H1 (cell line): ENCODE measurements around the gene DAB2IP. TPM values are rescaled to one million over a fixed set of nuclear protein-coding genes. Genes with fewer than 3 reads are reported as not detected.
A peak's percentile ranks its signal among the peaks of the same experiment; 100 is the strongest.

Experiments used
- CTCF ChIA-PET: fragments of 300-600 bp; sonication (Branson Sonifier 250); formaldehyde crosslinking; loops from one replicate; lab custom pipeline; 2021; ENCODE audit not compliant: partially characterized antibody; lab: Charles Lee
- POLR2A ChIA-PET: fragments of 300-600 bp; sonication (Branson Sonifier 250); formaldehyde crosslinking; loops from one replicate; lab custom pipeline; 2021; ENCODE audit warnings: inconsistent platforms; ENCODE audit not compliant: partially characterized antibody; lab: Charles Lee
- DNase-seq, 2 experiments: peaks; one replicate each; pipeline versions ENCODE4 v3.0.0 to v3.0.0-alpha.2; 2010 to 2022; ENCODE audit warnings: low spot score in 2 of 2, low read depth in 1 of 2, mixed read lengths in 1 of 2
- FAIRE-seq: peaks from 2 replicates; lab custom pipeline; 2011; peaks lifted over from hg19 to GRCh38; lab: Jason Lieb, UNC
- H2AFZ ChIP-seq: 2 replicates; pipeline ENCODE4 v1.8.1; 2012; ENCODE audit warnings: low read length, inconsistent platforms
- H2AK5ac ChIP-seq: 2 replicates; pipeline ENCODE4 v1.6.1; 2013; ENCODE audit warnings: low read depth, low read length
- H2BK120ac ChIP-seq: replicated peaks from 2 replicates; pipeline ENCODE3; 2013; ENCODE audit warnings: low read depth, low read length, inconsistent platforms
- H2BK12ac ChIP-seq: 2 replicates; pipeline ENCODE4 v1.6.1; 2013; ENCODE audit warnings: low read depth, low read length
- H2BK15ac ChIP-seq: 2 replicates; pipeline ENCODE4 v1.6.1; 2013; ENCODE audit warnings: low read length
- H2BK20ac ChIP-seq: 2 replicates; pipeline ENCODE4 v1.6.1; 2013; ENCODE audit warnings: low read length
- H2BK5ac ChIP-seq: 2 replicates; pipeline ENCODE4 v1.6.1; 2013; ENCODE audit warnings: low read depth, low read length
- H3K14ac ChIP-seq: 2 replicates; pipeline ENCODE4 v1.6.1; 2013; ENCODE audit warnings: inconsistent platforms; ENCODE audit not compliant: insufficient read length
- H3K18ac ChIP-seq: 2 replicates; pipeline ENCODE4 v1.6.1; 2013; ENCODE audit warnings: low read length; ENCODE audit errors: extremely low read depth
- H3K23ac ChIP-seq: 2 replicates; pipeline ENCODE4 v1.6.1; 2013; ENCODE audit warnings: inconsistent platforms; ENCODE audit not compliant: insufficient read length
- H3K23me2 ChIP-seq: 2 replicates; pipeline ENCODE4 v1.6.1; 2013; ENCODE audit warnings: low read depth, low read length
- H3K27ac ChIP-seq: 2 replicates; pipeline ENCODE4 v1.6.1; 2011; ENCODE audit warnings: low read depth, low read length, inconsistent platforms
- H3K27me3 ChIP-seq, 4 experiments: replicated peaks in 1 of 4; 1 replicate in 1 of 4; 2 replicates in 3 of 4; pipeline versions ENCODE4 v1.6.1 to v1.8.1; 2011 to 2013; ENCODE audit warnings: low read length in 3 of 4, mild to moderate bottlenecking in 3 of 4, inconsistent platforms in 2 of 4, mixed read lengths in 2 of 4, moderate library complexity in 1 of 4; ENCODE audit not compliant: control insufficient read depth in 3 of 4, insufficient read depth in 3 of 4; ENCODE audit errors: extremely low read depth in 1 of 4
- H3K36me3 ChIP-seq, 4 experiments: 2 replicates each; pipeline versions ENCODE4 v1.6.1 to v1.8.1; 2011 to 2013; ENCODE audit warnings: mild to moderate bottlenecking in 4 of 4, low read length in 3 of 4, moderate library complexity in 2 of 4, control low read depth in 1 of 4, inconsistent platforms in 1 of 4; ENCODE audit not compliant: insufficient read depth in 4 of 4, control insufficient read depth in 2 of 4
- H3K4ac ChIP-seq: replicated peaks from 2 replicates; pipeline ENCODE3; 2013; ENCODE audit warnings: low read length, low read depth, mixed read lengths, inconsistent platforms; ENCODE audit not compliant: insufficient read length
- H3K4me1 ChIP-seq, 4 experiments: replicated peaks in 1 of 4; 1 replicate in 1 of 4; 2 replicates in 3 of 4; pipeline versions ENCODE4 v1.6.1 to v1.8.1; 2011 to 2013; ENCODE audit warnings: low read length in 3 of 4, inconsistent platforms in 2 of 4, mixed read lengths in 1 of 4; ENCODE audit not compliant: insufficient read depth in 4 of 4, control insufficient read depth in 3 of 4
- H3K4me2 ChIP-seq, 2 experiments: 2 replicates each; pipeline versions ENCODE4 v1.6.1 to v1.8.1; 2011 to 2013; ENCODE audit warnings: low read depth in 2 of 2, low read length in 2 of 2, control low read depth in 1 of 2, inconsistent platforms in 1 of 2, mild to moderate bottlenecking in 1 of 2; ENCODE audit not compliant: insufficient read depth in 1 of 2
- H3K4me3 ChIP-seq, 4 experiments: fragments of 200-600, 300-600 bp in 1 of 4; sonication (generic), shearing (Covaris generic), sonication (Bioruptor Twin) in 1 of 4; 2 replicates each; pipeline versions ENCODE4 v1.5.1 to v1.8.1; 2011 to 2016; ENCODE audit warnings: low read length in 4 of 4, low read depth in 3 of 4, control low read depth in 2 of 4, inconsistent platforms in 2 of 4, mild to moderate bottlenecking in 2 of 4, mixed read lengths in 1 of 4, moderate library complexity in 1 of 4; ENCODE audit not compliant: insufficient read depth in 2 of 4; ENCODE audit errors: extremely low read depth in 1 of 4
- H3K56ac ChIP-seq: replicated peaks from 2 replicates; pipeline ENCODE3; 2013; ENCODE audit warnings: low read depth, mild to moderate bottlenecking, mixed read lengths, low read length, inconsistent platforms; ENCODE audit not compliant: insufficient read length
- H3K79me1 ChIP-seq: 2 replicates; pipeline ENCODE4 v1.6.1; 2013; ENCODE audit warnings: low read depth, low read length, control low read depth
- H3K79me2 ChIP-seq, 2 experiments: 2 replicates each; pipeline versions ENCODE4 v1.6.1 to v1.8.1; 2012 to 2013; ENCODE audit warnings: low read length in 2 of 2, mild to moderate bottlenecking in 2 of 2, inconsistent platforms in 1 of 2; ENCODE audit not compliant: insufficient read depth in 2 of 2, control insufficient read depth in 1 of 2
- H3K9ac ChIP-seq, 4 experiments: replicated peaks in 1 of 4; 1 replicate in 1 of 4; 2 replicates in 3 of 4; pipeline versions ENCODE4 v1.6.1 to v1.8.1; 2011 to 2013; ENCODE audit warnings: low read depth in 3 of 4, low read length in 3 of 4, control low read depth in 2 of 4, mild to moderate bottlenecking in 2 of 4, moderate library complexity in 2 of 4, inconsistent platforms in 1 of 4; ENCODE audit errors: extremely low read depth in 1 of 4
- H3K9me3 ChIP-seq, 2 experiments: 2 replicates each; pipeline versions ENCODE4 v1.6.1 to v1.8.1; 2012 to 2013; ENCODE audit warnings: mild to moderate bottlenecking in 2 of 2, moderate library complexity in 2 of 2, control low read depth in 1 of 2, inconsistent platforms in 1 of 2, low read depth in 1 of 2, low read length in 1 of 2, mixed read lengths in 1 of 2; ENCODE audit not compliant: insufficient read depth in 2 of 2
- H4K20me1 ChIP-seq, 2 experiments: replicated peaks in 1 of 2; 2 replicates each; pipeline versions ENCODE3 to v1.8.1; 2011 to 2013; ENCODE audit warnings: inconsistent platforms in 2 of 2, low read length in 2 of 2, mild to moderate bottlenecking in 1 of 2; ENCODE audit not compliant: insufficient read depth in 2 of 2, control insufficient read depth in 1 of 2
- H4K5ac ChIP-seq: 2 replicates; pipeline ENCODE4 v1.6.1; 2013; ENCODE audit warnings: low read length, low read depth, mixed read lengths, inconsistent platforms; ENCODE audit not compliant: insufficient read length
- H4K8ac ChIP-seq: 2 replicates; pipeline ENCODE4 v1.8.0; 2013; ENCODE audit warnings: mild to moderate bottlenecking, moderate library complexity, low read length, inconsistent platforms; ENCODE audit not compliant: insufficient read depth; ENCODE audit errors: extremely low read depth
- H4K91ac ChIP-seq: replicated peaks from 2 replicates; pipeline ENCODE3; 2013; ENCODE audit warnings: low read length, mixed read lengths, inconsistent platforms; ENCODE audit not compliant: insufficient read length
- ASH2L ChIP-seq: fragments of 200-600, 300-600 bp; sonication (generic); IDR thresholded peaks from one replicate; pipeline ENCODE4 v1.7.1; 2017; ENCODE audit warnings: low read length
- BRCA1 ChIP-seq: IDR thresholded peaks from 2 replicates; pipeline ENCODE4 v1.6.1; 2012; ENCODE audit warnings: low read depth, low read length, improper control_type of control experiment
- CEBPB ChIP-seq: IDR thresholded peaks from 2 replicates; pipeline ENCODE4 v1.6.1; 2012; ENCODE audit warnings: low read depth, low read length
- RAD21 ChIP-seq, 2 experiments: IDR thresholded peaks in 1 of 2; conservative IDR thresholded peaks in 1 of 2; 2 replicates each; pipeline ENCODE4 v1.6.1; 2011; ENCODE audit warnings: low read depth in 2 of 2, low read length in 2 of 2, improper control_type of control experiment in 1 of 2, inconsistent platforms in 1 of 2, mild to moderate bottlenecking in 1 of 2, moderate library complexity in 1 of 2
- RNF2 ChIP-seq: fragments of 200-900, 300-1000 bp; sonication (generic); IDR thresholded peaks from 2 replicates; pipeline ENCODE4 v1.7.1; 2016; ENCODE audit warnings: borderline replicate concordance, low read depth, mild to moderate bottlenecking, antibody characterized with exemption, low read length; ENCODE audit not compliant: poor library complexity, severe bottlenecking; ENCODE audit errors: missing control alignments
- RXRA ChIP-seq: IDR thresholded peaks from 2 replicates; pipeline ENCODE4 v1.6.1; 2011; ENCODE audit warnings: low read depth, mild to moderate bottlenecking, low read length, moderate library complexity; ENCODE audit not compliant: insufficient read depth
- WGBS, 2 experiments: shearing (Covaris generic) in 1 of 2; methylation state at CpG; one replicate each; pipeline versions ENCODE4 v1.1.6 to v1.1.7; 2013 to 2015; ENCODE audit warnings: low lambda C conversion rate in 2 of 2, mixed read lengths in 2 of 2, inconsistent platforms in 1 of 2, low coverage in 1 of 2, missing lambda C conversion rate in 1 of 2; ENCODE audit not compliant: insufficient replicate concordance in 2 of 2, insufficient coverage in 1 of 2, insufficient read length in 1 of 2; ENCODE audit errors: extremely low coverage in 1 of 2, missing lambda C conversion rate in 1 of 2; 5-methylcytosine and 5-hydroxymethylcytosine counted together
- polyA plus RNA-seq, 7 experiments: library from polyadenylated mRNA; depleted of rRNA in 3 of 7; stranded (reverse) in 5 of 7; unstranded in 2 of 7; fragments of >200 nt in 5 of 7; fragments of 200-250 nt in 2 of 7; gene quantifications; 1 replicate in 5 of 7; 2 replicates in 1 of 7; 4 replicates in 1 of 7; pipeline versions ENCODE4 v1.2.1 to v1.2.3, GENCODE V29; 2011 to 2013; ENCODE audit warnings: missing spikeins in 2 of 7, mixed read lengths in 2 of 7
- total RNA-seq: library from RNA; stranded (reverse); fragmentation: NEBNext Ultra II Directional; extraction: Animal tissue kit (Norgen Biotek cat#: 25700); gene quantifications from 2 replicates; pipeline ENCODE4 v1.2.1, GENCODE V29; 2021

The DAB2IP gene
- total and polyA plus RNA-seq, 2 of the 8 experiments (the other 6 are each of a cell fraction or from before 2014, with no cell fraction given), result 19.7 to 39.5 TPM

- no peaks in the 10 kb centered on the region for H3K36me3 ChIP-seq
- no peak overlapping the region for H3K27ac ChIP-seq
- H3K4me1 ChIP-seq, result peaks cover 0 to 7% (median 1%) of the 10 kb centered on the region in 4 experiments; a peak in 2 of 7 replicates
- ChIA-PET CTCF (interaction anchor here (0.7 to 7.9 kb wide), 16 partner anchors 10 to 118 kb away, joined by 3 to 56 read pairs (median 4); no protein-coding TSS in a partner anchor), POLR2A (interaction anchor here (0.9 kb wide), 1 partner anchor 11 kb away, joined by 3 read pairs; no protein-coding TSS in a partner anchor)
- no peak overlapping the region for H2AK5ac ChIP-seq
- H2BK15ac ChIP-seq, result no peak overlapping the region
- H2AFZ ChIP-seq, result no peak overlapping the region
- no peak overlapping the region for H4K5ac ChIP-seq
- no peaks in the 10 kb centered on the region for H3K9me3 ChIP-seq
- H2BK5ac ChIP-seq, result no peak overlapping the region
- H4K8ac ChIP-seq, result no peak overlapping the region; the same call in 1 of the 2 replicates
- H3K9ac ChIP-seq, result no peak overlapping the region
- 0 out of 4 replicates have a peak overlapping the region, but pooled peaks of 1 of the 2 experiments have one; percentile 27 for H3K4me2 ChIP-seq
- H3K56ac ChIP-seq, result no peak overlapping the region
- H3K4ac ChIP-seq, result no peak overlapping the region
- no peak overlapping the region for H2BK120ac ChIP-seq
- no peak overlapping the region for H3K4me3 ChIP-seq
- WGBS, 2 experiments, result 82% methylated on average over 7 of the region's 7 CpGs; no CpG with 5 or more reads in 1 of the 2 experiments
- H4K91ac ChIP-seq, result no peak overlapping the region
- no peaks in the 10 kb centered on the region; a peak in 1 of 7 replicates for H3K27me3 ChIP-seq
- no peak for FAIRE-seq
- H3K23me2 ChIP-seq, result 0 out of 2 replicates have a peak, but pooled peaks cover 1% of the 10 kb centered on the region
- no peak overlapping the region for H3K18ac ChIP-seq
- no peak for DNase-seq
- H4K20me1 ChIP-seq, result peaks cover 6 to 24% of the 10 kb centered on the region in 2 experiments
- H3K23ac ChIP-seq, result peak overlapping the region; percentile 43
- H2BK20ac ChIP-seq, result no peak overlapping the region
- no peak overlapping the region for H3K14ac ChIP-seq
- peaks cover 0 to 6% of the 10 kb centered on the region in 2 experiments; a peak in 1 of 4 replicates for H3K79me2 ChIP-seq
- H2BK12ac ChIP-seq, result no peak overlapping the region
- peaks cover 5% of the 10 kb centered on the region for H3K79me1 ChIP-seq
- no peak for TF ChIP-seq RNF2
- TF ChIP-seq ASH2L, result no peak
- no peak for TF ChIP-seq RAD21 (IDR thresholded peaks at IDR 0.05 in 1 of 2, conservative IDR thresholded peaks at IDR 0.05 in 1 of 2; ENCODE audit: low read depth in 2 of 2, low read length in 2 of 2)
- no peak for TF ChIP-seq CEBPB
- TF ChIP-seq RXRA, result no peak
- TF ChIP-seq BRCA1, result no peak
Measured at GRCh38 chr9:121663591-121663990, 12.2 kb downstream of the DAB2IP start.
